ENCODE results near the gene SCN3A. TPM values are rescaled to one million over a fixed set of nuclear protein-coding genes. Genes with fewer than 3 reads are reported as not detected.

The SCN3A gene
- total RNA-seq, 2 donors from 2014 or later = 0.40 to 0.80 TPM

GRCh38 chr2:165240916-165241315 is 37.1 kb upstream of the SCN3A start:
- no peak for TF ChIP-seq CTCF (IDR thresholded peaks at IDR 0.05)
- no peaks in the 10 kb centered on the region for H3K27me3 ChIP-seq
- H3K36me3 ChIP-seq = no peaks in the 10 kb centered on the region
- H3K4me3 ChIP-seq = no peak overlapping the region
- intact Hi-C loops (cut with DNase I) = no loop called here
- H3K9ac ChIP-seq (ENCODE audit: low read depth in 2 of 2, low read length in 2 of 2) = no peak overlapping the region
- no peak overlapping the region for H3K27ac ChIP-seq
- no peaks in the 10 kb centered on the region for H3K9me3 ChIP-seq
- no peak for DNase-seq
- H3K4me1 ChIP-seq = no peaks in the 10 kb centered on the region

GRCh38 chr2:165239856-165240515 is 36.1 kb upstream of the SCN3A start:
- no peaks in the 10 kb centered on the region for H3K4me1 ChIP-seq
- no peak for DNase-seq
- intact Hi-C loops (cut with DNase I) = no loop called here
- no peaks in the 10 kb centered on the region for H3K9me3 ChIP-seq
- no peak overlapping the region for H3K9ac ChIP-seq (ENCODE audit: low read depth in 2 of 2, low read length in 2 of 2)
- no peaks in the 10 kb centered on the region for H3K36me3 ChIP-seq
- H3K27me3 ChIP-seq = no peaks in the 10 kb centered on the region
- no peak overlapping the region for H3K27ac ChIP-seq
- H3K4me3 ChIP-seq = no peak overlapping the region
- TF ChIP-seq CTCF (IDR thresholded peaks at IDR 0.05) = no peak

- Histone ChIP-seq H3K9me3 (no peaks in the 10 kb centered on the region), H3K27me3 (no peaks in the 10 kb centered on the region), H3K36me3 (no peaks in the 10 kb centered on the region), H3K9ac (ENCODE audit: low read depth in 2 of 2, low read length in 2 of 2) (no peak within 1 kb of the TSS), H3K27ac (no peak within 1 kb of the TSS), H3K4me3 (no peak within 1 kb of the TSS), H3K4me1 (no peaks in the 10 kb centered on the region)
- no peak for DNase-seq
- intact Hi-C loops (cut with DNase I) = no loop called here
- peak; percentile 31 for TF ChIP-seq CTCF (IDR thresholded peaks at IDR 0.05)
Measured at GRCh38 chr2:165239230-165239629, 35.4 kb upstream of the SCN3A start, which contains the start of gene SCN2A. TSS of gene SCN2A (plus strand) at chr2:165239414. CDS start at chr2:165295824, 56,410 bp downstream.

- Histone ChIP-seq H3K36me3 (no peaks in the 10 kb centered on the region), H3K4me1 (no peaks in the 10 kb centered on the region), H3K27me3 (no peaks in the 10 kb centered on the region), H3K4me3 (no peak overlapping the region), H3K9ac (ENCODE audit: low read depth in 2 of 2, low read length in 2 of 2) (no peak overlapping the region), H3K9me3 (no peaks in the 10 kb centered on the region), H3K27ac (no peak overlapping the region)
- TF ChIP-seq CTCF (IDR thresholded peaks at IDR 0.05) = no peak
- no peak for DNase-seq
- intact Hi-C loops (cut with DNase I) = no loop called here
Measured at GRCh38 chr2:165238295-165238694, 34.4 kb upstream of the SCN3A start.

- Histone ChIP-seq H3K36me3 (no peaks in the 10 kb centered on the region), H3K9ac (ENCODE audit: low read depth in 2 of 2, low read length in 2 of 2) (no peak overlapping the region), H3K9me3 (no peaks in the 10 kb centered on the region), H3K27me3 (no peaks in the 10 kb centered on the region), H3K4me1 (no peaks in the 10 kb centered on the region), H3K27ac (no peak overlapping the region), H3K4me3 (no peak overlapping the region)
- no peak for TF ChIP-seq CTCF (IDR thresholded peaks at IDR 0.05)
- no peak for DNase-seq
- intact Hi-C loops (cut with DNase I) = no loop called here
Measured at GRCh38 chr2:165237056-165237455, 33.2 kb upstream of the SCN3A start.
